Bone marrow (tissue), 2 donors: ENCODE data around the gene GABBR2.

Experiments used
- DNase-seq, 2 donors: peaks; one replicate each; lab custom pipeline; 2025; lab: John Stamatoyannopoulos, UW

GABBR2 gene

DNA sequence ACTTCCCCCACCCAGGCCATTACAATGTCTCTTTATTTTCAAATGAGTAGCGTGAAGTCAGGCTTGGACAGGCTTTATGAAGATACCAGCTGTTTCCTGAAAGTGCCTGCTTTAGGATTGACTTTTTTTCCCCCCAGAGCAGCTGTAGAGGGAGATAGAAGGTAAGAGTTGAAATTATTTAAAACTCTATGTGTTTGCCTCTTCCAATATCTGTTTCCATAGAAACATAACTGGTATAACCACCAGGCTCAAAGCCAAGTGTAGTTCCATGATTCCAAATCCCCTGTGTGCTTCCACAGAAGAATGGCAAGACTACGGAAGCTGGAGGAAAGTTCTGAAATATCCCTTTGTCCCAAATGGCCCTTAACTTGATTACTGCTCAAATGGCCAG lies 365.9 kb downstream of the GABBR2 start:
- no peak for DNase-seq

DNA sequence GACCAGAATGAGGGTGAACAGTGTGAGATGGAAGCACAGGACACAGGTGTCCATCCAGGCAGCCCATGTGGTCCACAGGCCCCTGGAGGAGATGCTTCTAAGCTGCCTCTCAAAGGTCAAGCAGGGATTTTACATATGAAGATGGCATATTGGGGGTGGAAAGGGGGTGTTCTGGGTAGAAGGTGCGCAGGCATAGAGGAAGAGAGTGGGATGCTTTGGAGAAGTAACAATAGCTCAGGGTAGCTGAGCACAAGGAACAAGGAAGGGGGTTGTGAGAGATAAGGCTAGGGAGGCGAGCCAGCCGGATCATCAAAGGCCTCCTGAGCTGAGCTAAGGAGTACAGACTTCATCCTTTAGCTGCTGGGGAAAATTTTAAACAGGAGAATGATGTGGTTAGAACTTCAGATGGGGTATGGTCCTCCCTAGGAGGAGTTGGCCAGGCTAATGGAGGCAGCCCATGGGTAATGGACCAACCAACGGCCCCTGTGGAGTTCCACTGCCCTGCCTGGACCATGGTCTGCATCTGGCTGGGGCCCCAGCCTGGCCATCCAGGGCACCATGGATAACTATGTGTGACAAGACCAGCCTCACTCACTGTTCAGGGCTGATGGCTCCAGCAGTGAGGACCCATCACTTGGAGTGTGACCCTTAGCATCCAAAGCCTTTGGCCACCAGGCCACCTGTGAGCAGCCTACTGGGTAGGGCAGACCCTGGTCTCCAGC lies 366.5 kb downstream of the GABBR2 start:
- no peak for DNase-seq

GRCh38 chr9:98341157-98342097 lies 367.3 kb downstream of the GABBR2 start:
- DNase-seq: no peak

DNA sequence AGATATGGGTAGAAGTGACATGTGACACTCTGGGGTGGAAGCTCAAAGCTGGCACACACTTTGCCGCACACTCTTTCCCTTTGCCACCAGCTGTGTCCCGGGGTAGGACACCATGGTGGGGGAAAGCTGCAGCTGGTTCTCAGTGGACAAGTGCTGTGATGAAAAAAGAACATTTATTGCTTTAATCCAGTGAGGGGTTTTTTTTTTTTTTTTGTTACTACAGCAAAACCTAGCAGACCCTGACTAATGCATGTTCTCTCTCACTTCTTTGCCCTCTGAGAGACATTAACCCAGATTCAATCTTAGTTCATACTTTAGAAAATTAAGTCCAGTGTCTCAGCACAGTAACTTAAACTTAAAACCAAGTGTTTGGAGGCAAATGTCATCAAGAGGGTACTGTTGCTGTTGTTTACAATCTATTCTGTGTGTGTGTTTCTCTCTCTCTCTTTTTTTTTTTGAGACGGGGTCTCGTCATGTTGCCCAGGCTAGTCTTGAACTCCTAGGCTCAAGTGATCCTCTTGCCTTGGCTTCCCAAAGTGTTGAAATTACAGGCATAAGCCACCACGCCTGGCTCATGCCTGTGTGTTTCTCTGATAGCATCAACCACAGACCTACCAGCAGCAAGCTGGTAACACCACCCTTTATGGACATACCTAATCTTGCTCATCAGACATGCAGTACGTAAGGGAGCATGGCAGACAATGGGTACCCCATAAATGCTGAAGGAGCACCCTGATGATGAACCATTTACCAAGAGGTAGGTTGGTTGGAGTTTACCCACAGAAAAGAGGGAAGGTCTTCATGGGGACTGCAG lies 368.5 kb downstream of the GABBR2 start:
- DNase-seq: no peak

DNA sequence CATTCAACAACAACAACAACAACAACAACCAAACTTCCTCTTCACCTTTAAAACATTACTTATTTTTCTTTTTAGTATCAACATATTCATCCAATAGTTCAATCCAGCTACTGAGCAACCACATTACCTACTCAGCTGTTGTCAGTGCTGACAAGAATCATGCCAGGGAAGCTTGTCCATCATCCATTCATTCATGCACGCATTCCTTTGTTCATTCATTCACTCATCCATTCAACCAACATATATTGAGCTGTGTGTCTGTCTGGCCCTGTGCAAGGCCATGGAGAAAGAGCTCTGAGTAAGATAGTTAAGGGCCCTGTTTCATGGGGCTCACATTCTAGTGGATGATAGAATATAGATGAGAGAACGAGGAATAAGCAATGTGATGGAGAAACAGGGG lies 373.1 kb downstream of the GABBR2 start:
- no peak for DNase-seq

DNA sequence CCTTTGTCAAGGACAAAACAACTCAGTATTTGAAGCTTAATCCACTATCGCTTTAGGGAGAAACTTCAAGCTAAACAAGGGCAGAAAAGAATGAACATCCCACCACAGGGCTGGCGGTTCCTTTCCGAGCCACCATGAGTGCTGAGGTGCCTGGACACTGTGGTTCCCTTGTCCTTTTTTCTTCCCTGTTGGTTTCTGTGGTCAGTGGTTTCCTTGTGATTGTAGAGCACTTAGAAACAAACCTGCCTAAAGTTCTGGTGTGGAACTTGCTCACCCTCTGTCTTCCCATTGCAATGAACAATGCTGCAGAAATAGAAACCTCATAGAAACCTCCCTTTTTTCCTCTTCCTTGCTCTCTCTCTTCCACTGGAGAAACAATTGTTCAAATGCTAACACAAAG lies 373.9 kb downstream of the GABBR2 start:
- no peak for DNase-seq

GRCh38 chr9:98333703-98334582 lies 374.8 kb downstream of the GABBR2 start:
- DNase-seq: no peak

- DNase-seq: no peak
These were observed 376.3 kb downstream of the GABBR2 start for GRCh38 chr9:98332405-98332831.

DNA sequence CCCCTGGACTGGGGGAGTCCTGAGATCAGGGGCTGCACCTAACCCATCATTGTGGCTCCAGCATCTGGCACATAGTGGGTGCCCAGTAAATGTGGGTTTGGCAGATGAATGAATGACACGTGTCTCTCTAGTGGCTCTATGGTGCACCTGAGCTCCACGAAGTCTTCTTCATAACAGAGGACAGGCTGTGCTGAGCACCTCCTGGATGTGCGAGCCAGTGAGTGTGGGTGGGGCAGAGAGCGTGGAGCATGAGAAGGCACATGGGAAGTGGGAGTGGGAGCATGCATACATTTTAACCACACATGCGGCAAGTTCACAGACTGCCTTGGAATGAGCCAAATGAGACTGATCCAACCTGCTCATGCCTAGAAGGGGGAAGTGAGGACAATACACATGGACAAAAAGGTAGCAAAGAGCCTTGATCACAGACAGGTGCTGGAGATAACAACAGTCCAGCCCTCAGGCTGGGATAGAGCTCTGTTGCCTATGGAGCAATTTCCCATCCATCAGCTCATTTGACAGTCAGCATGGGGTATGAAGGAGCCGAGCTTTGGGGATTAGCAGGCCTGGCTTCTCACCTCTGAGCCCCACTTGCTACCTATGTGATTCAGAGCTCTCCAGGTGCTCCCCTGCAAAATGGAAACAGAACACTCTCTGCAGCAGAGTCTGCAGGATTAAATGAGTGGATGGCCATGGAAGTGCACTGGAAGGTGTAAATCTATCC lies 377.0 kb downstream of the GABBR2 start:
- no peak for DNase-seq

DNA sequence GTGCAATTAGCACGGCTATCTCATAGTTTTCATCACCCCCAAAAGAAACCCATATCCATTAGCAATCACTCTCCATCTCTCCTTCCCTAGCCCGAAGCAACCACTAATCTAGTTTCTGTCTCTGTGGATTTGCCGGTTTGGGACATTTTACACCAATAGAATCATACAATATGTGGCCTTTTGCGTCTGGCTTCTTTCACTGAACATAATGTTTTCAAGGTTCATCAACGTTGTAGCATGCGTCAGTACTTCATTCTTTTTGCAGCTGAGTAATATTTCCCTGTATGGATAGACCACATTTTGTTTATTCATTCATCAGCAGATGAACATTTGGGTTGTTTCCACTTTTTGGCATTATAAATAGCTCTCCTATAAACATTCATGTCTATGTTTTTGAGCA lies 377.9 kb downstream of the GABBR2 start:
- DNase-seq: no peak

DNA sequence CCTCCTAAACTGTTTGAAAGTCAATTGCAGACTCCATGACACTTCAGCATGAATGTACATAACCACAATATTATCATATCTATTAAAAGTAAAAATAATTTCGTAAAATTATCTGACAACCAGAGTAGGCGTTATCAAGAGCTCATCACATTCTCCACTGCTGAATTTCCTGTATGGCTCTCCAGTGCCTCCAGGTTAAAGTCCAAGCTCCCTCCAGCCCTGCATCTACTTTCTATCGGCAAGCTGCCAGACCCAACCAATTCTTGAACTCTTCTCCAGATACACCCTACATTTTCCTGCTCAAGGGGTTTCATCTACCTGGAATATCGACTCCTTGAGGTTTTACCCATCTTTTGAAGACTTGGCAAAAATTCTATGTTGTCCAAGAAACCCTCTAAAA lies 378.8 kb downstream of the GABBR2 start:
- DNase-seq: no peak

GRCh38 chr9:98329281-98329680 lies 379.5 kb downstream of the GABBR2 start:
- DNase-seq: no peak

DNA sequence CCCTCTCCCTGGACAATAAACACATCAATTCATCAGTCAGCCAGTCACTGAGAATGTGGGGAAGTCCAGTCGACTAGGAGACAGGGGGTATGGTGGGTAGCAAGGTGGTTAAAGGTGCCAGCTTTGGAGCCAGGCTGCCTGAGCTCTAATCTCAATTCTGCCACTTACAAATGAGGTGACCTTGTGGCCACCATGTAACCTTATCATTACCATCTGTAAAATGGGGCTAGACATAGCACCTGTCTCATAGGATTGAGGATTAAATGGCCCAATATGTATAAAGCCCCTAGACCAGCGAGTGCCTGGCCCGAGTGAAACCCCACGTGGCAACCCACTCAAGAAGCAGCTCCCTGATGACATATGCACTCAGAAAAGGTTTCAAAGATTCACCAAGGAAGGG lies 380.0 kb downstream of the GABBR2 start:
- DNase-seq: no peak

DNA sequence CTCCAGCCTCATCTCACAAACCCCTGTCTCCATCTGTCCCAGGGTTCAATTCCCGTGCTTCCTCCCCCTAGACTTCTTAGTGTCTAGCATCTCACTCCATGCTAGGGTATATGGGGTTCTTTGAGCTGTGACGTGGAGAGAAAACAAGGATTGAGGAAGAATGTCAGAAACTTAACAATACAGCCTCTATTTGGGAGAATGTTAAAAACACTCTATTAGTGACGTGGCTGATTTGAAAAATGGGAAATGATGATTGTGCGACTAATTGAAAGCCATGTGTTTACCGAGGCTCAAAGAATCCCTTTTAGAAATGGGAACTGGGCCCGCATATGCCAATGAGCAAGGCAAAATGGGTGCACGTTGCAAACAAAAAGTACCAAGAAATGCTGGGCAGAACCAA lies 380.6 kb downstream of the GABBR2 start:
- no peak for DNase-seq

GRCh38 chr9:98327249-98327561 lies 381.5 kb downstream of the GABBR2 start:
- DNase-seq: no peak

GRCh38 chr9:98326459-98327248 lies 382.1 kb downstream of the GABBR2 start:
- DNase-seq: no peak

- no peak for DNase-seq
These were observed 383.9 kb downstream of the GABBR2 start for GRCh38 chr9:98324801-98325200.

DNA sequence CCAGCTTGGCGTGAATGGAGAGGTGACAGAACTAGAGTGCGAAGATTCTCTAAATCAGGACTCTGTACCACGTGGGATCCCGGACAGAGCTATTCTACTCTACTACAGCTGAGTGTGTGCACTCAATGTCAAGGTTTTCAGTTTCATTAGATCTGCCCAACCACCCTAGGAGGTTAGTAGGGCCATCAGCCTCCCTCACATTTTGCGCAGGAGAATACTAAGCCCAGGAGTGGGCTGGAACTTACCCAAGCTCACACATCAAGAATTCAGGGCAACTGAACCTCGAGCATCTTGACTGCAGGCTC lies 385.0 kb downstream of the GABBR2 start:
- DNase-seq: no peak

DNA sequence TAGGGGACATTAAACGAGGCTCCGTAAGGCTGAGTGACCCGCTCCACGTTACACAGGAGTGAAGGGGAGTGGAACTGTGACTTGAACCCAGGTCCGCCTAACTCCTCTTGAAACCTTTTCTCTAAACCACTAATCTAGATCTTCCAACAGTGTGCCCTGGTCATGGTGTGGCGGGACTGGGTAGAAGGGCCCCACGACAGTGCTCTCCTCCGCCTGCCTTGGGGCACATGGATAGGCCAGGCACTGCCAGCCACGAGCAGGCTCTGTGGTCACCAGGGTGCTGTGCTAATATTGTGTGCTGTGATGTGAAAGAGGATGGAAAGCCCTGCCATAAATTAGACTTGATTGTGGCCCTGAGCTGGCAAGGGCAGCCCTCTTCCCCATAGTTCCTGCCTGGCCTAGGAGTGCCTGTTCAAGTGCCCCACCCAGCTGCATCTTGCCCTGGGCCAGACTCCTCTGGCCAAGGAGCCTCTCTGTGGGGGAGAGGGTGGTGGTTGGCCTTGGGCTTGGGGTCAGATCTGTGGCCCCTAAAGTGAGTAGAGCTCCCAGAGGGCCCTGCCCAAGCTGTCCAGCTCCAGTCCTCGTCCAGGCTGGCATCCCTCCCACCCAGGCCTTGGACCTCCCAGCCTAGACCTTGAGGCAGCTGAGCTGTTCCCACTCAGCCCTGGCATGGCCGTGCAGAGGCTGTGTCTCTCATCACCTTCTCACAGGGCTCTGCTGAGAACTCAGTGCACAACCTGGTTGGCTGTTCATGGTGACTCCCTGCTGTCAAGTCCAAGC lies 385.5 kb downstream of the GABBR2 start:
- no peak for DNase-seq

DNA sequence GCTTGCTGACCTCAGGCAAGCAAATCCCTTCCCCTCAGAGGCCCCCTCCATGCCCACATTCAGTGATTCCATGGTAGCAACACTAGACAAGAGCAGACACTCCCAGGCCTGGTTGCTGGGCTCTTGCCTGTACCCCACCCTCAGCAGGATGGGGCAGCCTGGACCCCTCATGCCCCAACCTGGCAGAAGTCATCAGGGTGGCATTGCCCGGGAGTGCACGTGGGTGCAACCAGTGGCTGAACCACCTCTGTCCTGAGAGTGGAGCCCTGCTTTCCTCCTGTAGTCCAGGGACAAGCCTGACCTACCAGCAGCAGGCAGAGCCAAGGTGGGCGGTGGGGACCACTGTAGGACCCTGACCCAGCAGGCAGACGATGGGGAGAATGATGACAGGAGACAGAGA lies 387.5 kb downstream of the GABBR2 start:
- DNase-seq: no peak
